Measurements from ENCODE around the gene ZKSCAN5. TPM values are rescaled to one million over a fixed set of nuclear protein-coding genes. Genes with fewer than 3 reads are reported as not detected.
"Not testable (repeated sequence)": the region's sequence is repeated elsewhere in the genome, so short reads cannot be mapped to it uniquely, and the experiment has no call there.

Gene ZKSCAN5
- total RNA-seq, 2 experiments from 2014 or later: 12.0 to 12.2 TPM

DNA sequence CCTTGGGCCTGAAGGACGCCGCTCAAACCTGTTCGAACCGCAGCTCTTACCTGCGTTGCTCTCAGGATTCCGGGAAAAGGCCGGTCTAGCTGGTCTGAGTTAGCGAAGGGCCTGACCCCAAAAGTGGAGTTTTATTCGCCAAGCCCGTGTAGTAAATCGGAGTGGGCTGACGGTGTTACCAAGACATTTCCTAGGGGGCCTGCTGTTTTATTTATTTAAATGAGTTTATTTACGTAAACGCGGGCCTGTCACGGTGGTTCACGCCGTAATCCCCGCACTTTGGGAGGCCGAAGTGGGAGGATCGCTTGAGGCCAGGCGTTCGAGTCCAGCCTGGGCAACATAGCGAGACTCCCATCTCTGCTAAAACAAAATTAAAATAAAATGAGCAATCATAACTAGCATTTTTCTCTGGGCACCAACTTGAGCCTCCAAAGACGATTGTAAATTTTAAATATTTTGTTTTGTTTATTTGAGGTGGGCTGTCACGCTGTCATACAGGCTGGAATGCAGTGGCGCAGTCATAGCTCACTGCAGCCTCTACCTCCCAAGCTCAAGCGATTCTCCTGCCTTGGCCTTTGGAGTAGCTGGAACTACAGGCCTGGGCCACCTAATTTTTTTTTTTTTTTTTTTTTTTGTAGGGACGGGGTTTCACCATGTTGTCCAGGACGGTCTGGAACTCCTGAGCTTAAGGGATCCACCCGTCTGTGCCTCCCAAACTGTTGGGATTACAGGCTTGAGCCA is 54.9 kb downstream of the ZKSCAN5 start:
- CTCF ChIA-PET: interaction anchor here (1.0 to 1.5 kb wide), 3 partner anchors 12 to 150 kb away, joined by 3 to 7 read pairs (median 3); partner anchors contain the start of genes BUD31 and ZKSCAN5
- H3K36me3 Mint-ChIP-seq (ENCODE audit: low read depth): peaks cover 73% of the 10 kb centered on the region
- no peaks in the 10 kb centered on the region for H3K27me3 Mint-ChIP-seq
- H3K27ac Mint-ChIP-seq: peak overlapping the region; percentile 98
- peaks cover 56% of the 10 kb centered on the region for H3K4me1 Mint-ChIP-seq
- no peak for DNase-seq
- POLR2A ChIA-PET: interaction anchor here (1.2 to 6.6 kb wide), 22 partner anchors 21 to 870 kb away, joined by 3 to 79 read pairs (median 10); partner anchors contain the start of genes AP4M1, ARPC1B, BUD31 and MCM7
- peak overlapping the region; percentile 99 for H3K4me3 Mint-ChIP-seq
- no peaks in the 10 kb centered on the region for H3K9me3 Mint-ChIP-seq

DNA sequence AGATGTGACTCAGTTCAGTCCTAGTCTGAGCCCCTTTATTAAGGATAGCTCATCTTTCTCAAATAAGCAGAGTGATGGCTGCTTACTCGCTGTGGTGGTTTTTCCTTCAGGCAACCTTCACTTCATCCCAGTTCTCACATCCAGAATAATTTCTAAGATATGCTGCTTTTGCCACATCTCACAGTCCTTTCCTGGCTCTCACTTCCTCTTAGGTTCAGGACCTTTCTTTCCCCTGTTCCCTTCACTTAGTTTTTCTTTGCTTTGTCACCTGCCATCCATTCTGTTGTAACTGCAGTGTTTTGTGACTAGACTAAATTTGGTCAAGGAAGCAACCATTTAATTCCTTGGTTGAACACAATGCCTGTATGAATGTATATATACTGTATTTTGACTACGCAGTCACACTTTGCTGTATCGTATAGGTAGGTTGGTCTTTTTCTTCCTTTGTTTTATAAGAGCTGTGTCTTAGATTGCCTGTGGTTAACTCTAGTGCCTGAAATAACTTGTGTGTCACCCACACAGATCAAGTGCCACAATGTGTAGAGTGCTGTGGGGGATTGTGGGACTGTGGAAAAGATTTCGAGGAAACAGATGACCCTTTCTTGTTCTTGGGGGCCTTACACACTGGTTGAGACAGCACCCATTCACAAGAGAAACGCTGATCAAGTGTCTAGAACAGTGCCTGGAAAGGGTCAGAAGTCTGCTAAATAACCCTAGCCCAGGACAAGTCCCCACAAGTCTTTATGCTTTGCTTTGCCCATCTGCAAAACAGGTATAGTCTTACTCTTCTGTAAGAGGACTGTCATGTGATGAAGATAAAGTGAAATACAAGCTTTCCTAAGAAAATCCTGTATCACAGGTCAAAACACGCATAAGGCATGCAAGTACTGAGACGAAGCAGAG is 56.6 kb downstream of the ZKSCAN5 start:
- Mint-ChIP-seq H3K9me3 (no peaks in the 10 kb centered on the region), H3K27ac (peak overlapping the region; percentile 22), H3K27me3 (no peaks in the 10 kb centered on the region), H3K36me3 (ENCODE audit: low read depth) (peaks cover 77% of the 10 kb centered on the region), H3K4me1 (peaks cover 56% of the 10 kb centered on the region), H3K4me3 (peak overlapping the region; percentile 44)
- no peak for DNase-seq
- CTCF ChIA-PET: no interaction called here
- POLR2A ChIA-PET: interaction anchor here (1.3 to 6.6 kb wide), 2 partner anchors 9 to 55 kb away, joined by 3 to 70 read pairs; partner anchors contain the start of genes FAM200A and ZKSCAN5

DNA sequence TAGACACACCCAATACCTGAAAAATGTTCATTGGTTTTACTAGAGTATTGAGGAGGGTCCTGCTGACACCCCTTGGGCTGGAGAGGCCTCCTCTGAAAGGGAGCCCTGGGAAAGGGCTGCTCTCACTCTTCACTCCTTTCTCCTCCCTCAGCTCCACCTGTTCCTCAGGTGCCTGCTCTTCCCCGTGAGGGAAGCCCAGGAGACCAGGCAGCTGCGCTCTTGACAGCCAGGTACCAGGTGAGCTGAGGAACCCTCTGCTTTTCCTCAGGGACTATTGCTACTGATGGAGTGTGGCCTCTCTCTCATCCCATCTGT is 57.2 kb downstream of the ZKSCAN5 start:
- no peak for DNase-seq
- CTCF ChIA-PET: no interaction called here
- POLR2A ChIA-PET: interaction anchor here (6.6 kb wide), 1 partner anchor 55 kb away, joined by 70 read pairs; the partner anchor contains the start of gene ZKSCAN5
- peaks cover 53% of the 10 kb centered on the region for H3K4me1 Mint-ChIP-seq
- H3K27me3 Mint-ChIP-seq: no peaks in the 10 kb centered on the region
- H3K9me3 Mint-ChIP-seq: no peaks in the 10 kb centered on the region
- H3K27ac Mint-ChIP-seq: no peak overlapping the region
- H3K36me3 Mint-ChIP-seq (ENCODE audit: low read depth): peaks cover 76% of the 10 kb centered on the region
- H3K4me3 Mint-ChIP-seq: no peak overlapping the region

DNA sequence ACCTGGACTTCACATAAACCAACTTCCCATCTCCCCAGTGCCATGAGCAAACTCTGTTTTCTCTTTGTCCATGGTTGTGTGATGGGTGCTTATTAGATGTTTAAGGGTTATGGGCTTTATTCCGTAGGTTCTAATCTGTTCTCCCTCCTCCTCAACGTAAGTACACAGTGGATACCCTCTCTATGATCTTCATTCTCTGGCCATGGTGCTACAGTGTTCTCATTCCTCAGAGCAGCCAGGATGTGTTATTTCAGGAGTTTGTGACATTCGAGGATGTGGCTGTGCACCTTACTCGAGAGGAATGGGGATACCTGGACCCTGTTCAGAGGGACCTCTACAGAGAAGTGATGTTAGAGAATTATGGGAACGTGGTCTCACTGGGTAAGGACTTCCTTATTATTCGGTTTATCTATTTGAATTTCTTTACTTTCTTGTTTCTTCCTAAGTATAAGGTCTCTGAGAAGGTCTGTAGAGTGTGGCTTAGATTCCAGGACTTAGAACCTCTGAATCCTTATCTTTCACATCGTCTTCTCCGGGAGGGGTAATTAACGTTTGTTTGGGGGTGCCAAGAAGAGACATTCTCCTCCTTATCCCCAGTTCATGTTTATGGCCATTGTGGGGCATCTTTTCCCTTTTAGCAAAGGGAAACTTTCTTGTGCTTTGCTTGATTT is 57.8 kb downstream of the ZKSCAN5 start:
- ChIA-PET POLR2A (interaction anchor here (1.7 to 6.6 kb wide), 3 partner anchors 10 to 62 kb away, joined by 6 to 70 read pairs (median 7); partner anchors contain the start of genes ZKSCAN5 and ZNF394), CTCF (no interaction called here)
- DNase-seq: no peak
- Mint-ChIP-seq H3K4me3 (no peak overlapping the region), H3K4me1 (peaks cover 48% of the 10 kb centered on the region), H3K36me3 (ENCODE audit: low read depth) (peaks cover 70% of the 10 kb centered on the region), H3K27ac (peak overlapping the region; percentile 53), H3K9me3 (no peaks in the 10 kb centered on the region), H3K27me3 (no peaks in the 10 kb centered on the region)

DNA sequence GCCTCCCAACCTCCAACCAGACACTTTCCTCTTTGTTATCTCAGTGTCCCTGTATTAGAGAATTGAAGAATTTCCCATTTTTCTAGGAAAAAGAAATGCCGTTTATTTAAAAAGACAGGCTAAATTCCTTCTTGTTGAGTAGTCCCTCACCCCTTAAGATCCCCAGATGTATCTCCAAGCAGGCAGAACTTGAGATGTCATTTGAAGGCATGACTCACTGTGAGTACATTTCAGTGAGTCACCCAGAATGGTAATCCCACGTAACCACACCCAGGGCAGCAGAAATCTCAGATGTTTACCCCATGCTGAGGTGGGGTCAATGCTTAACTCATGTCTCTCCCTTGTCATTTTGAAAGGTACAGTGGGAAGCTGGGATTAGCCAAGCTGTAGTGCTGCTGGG is 58.4 kb downstream of the ZKSCAN5 start:
- Mint-ChIP-seq H3K27me3 (no peaks in the 10 kb centered on the region), H3K4me3 (no peak overlapping the region), H3K27ac (peak overlapping the region; percentile 27), H3K4me1 (peaks cover 44% of the 10 kb centered on the region), H3K9me3 (no peaks in the 10 kb centered on the region), H3K36me3 (ENCODE audit: low read depth) (peaks cover 69% of the 10 kb centered on the region)
- ChIA-PET POLR2A (interaction anchor here (1.7 to 2.1 kb wide), 2 partner anchors 9 to 63 kb away, joined by 6 to 7 read pairs; partner anchors contain the start of gene ZNF394), CTCF (no interaction called here)
- peak; percentile 50 for DNase-seq

DNA sequence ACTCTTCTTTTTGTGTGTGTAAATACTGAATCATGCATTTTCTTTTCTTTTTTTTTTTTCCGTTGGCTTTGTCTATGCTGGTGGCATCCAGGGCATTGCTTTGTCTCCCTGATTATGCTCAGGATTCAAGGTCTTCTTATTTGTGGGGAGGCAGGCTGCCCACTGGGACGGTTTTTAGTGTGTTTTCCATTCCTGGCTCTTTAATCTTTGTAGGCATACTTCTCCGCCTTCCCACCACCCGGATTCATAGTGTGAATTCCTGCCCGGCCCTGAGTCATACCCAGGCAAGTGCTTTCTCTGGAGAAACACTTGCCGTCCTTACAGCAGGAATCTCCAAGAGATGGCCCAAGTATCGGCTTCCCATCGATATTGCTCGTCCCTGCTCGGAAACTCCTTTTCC is 59.2 kb downstream of the ZKSCAN5 start:
- no peak for DNase-seq
- Mint-ChIP-seq H3K27me3 (no peaks in the 10 kb centered on the region), H3K9me3 (no peaks in the 10 kb centered on the region), H3K27ac (no peak overlapping the region), H3K36me3 (ENCODE audit: low read depth) (peaks cover 66% of the 10 kb centered on the region), H3K4me1 (peaks cover 42% of the 10 kb centered on the region), H3K4me3 (no peak overlapping the region)
- ChIA-PET CTCF (interaction anchor here (0.6 kb wide), 1 partner anchor 519 kb away, joined by 3 read pairs; no protein-coding TSS in a partner anchor), POLR2A (interaction anchor here (0.8 to 2.1 kb wide), 3 partner anchors 8 to 64 kb away, joined by 3 to 7 read pairs (median 6); partner anchors contain the start of gene ZNF394)

DNA sequence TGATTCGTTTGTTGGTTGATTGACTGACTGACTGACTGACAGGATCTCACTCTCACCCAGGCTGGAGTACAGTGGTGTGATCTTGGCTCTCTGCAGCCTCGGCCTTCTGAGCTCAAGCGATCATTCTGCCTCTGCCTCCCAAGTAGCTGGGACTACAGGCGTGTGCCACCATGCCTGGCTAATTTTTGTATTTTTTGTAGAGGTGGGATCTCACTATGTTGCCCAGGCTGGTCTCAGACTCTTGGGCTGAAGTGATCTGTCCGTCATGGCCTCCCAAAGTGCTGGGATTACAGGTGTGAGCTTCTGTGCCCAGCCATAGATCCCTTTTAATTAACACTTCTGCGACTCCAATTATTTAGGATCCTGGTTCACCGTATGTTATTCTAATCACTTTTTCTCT is 64.3 kb downstream of the ZKSCAN5 start:
- DNase-seq, CTCF ChIA-PET, H3K4me1 Mint-ChIP-seq, H3K4me3 Mint-ChIP-seq, H3K27ac Mint-ChIP-seq, H3K9me3 Mint-ChIP-seq, H3K27me3 Mint-ChIP-seq: not testable (repeated sequence)
- peaks cover 73% of the 10 kb centered on the region for H3K36me3 Mint-ChIP-seq (ENCODE audit: low read depth)
- POLR2A ChIA-PET: interaction anchor here (1.5 kb wide), 1 partner anchor 12 kb away, joined by 4 read pairs; no protein-coding TSS in a partner anchor

DNA sequence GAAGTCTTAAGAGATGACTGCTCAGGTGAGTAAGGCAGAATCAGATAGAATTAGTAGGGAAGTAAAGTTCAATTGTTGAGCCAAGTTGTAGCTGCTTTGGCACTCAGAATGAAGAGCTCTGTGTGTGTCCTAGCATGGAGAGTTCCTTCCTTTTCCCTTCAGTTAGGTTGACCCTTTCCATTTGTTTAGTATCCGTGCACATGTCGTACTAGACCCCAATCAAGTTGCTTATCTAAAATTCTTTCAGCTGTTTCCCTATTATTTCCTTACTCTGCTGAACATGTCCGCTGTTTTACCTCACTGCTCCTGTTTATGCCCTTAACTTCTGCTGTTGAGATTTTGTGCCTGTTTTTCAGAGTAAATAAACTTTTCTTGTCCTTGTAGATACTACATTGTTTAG is 67.3 kb downstream of the ZKSCAN5 start:
- peaks cover 53% of the 10 kb centered on the region for H3K36me3 Mint-ChIP-seq (ENCODE audit: low read depth)
- H3K9me3 Mint-ChIP-seq: no peaks in the 10 kb centered on the region
- no peak overlapping the region for H3K27ac Mint-ChIP-seq
- H3K4me3 Mint-ChIP-seq: no peak overlapping the region
- no peak for DNase-seq
- ChIA-PET CTCF (interaction anchor here (1.0 kb wide), 1 partner anchor 12 kb away, joined by 3 read pairs; no protein-coding TSS in a partner anchor), POLR2A (interaction anchor here (2.4 to 3.1 kb wide), 2 partner anchors 8 to 14 kb away, joined by 7 to 9 read pairs; partner anchors contain the start of gene ZNF655)
- H3K27me3 Mint-ChIP-seq: no peaks in the 10 kb centered on the region
- H3K4me1 Mint-ChIP-seq: no peaks in the 10 kb centered on the region

DNA sequence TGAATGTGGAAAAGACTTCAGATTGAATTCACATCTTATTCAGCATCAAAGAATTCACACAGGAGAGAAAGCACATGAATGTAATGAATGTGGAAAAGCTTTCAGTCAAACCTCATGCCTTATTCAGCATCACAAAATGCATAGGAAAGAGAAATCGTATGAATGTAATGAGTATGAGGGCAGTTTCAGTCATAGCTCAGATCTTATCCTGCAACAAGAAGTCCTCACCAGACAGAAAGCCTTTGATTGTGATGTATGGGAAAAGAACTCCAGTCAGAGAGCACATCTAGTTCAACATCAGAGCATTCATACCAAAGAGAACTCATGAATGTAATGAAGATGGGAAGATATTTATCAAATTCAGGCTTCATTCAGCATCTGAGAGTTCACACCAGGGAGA is 68.8 kb downstream of the ZKSCAN5 start:
- ChIA-PET POLR2A (interaction anchor here (2.4 to 3.1 kb wide), 2 partner anchors 10 to 15 kb away, joined by 7 to 9 read pairs; partner anchors contain the start of gene ZNF655), CTCF (no interaction called here)
- no peak for DNase-seq
- Mint-ChIP-seq H3K36me3 (ENCODE audit: low read depth) (peaks cover 49% of the 10 kb centered on the region), H3K9me3 (no peaks in the 10 kb centered on the region), H3K4me3 (no peak overlapping the region), H3K27me3 (no peaks in the 10 kb centered on the region), H3K27ac (no peak overlapping the region), H3K4me1 (peaks cover 1% of the 10 kb centered on the region)

DNA sequence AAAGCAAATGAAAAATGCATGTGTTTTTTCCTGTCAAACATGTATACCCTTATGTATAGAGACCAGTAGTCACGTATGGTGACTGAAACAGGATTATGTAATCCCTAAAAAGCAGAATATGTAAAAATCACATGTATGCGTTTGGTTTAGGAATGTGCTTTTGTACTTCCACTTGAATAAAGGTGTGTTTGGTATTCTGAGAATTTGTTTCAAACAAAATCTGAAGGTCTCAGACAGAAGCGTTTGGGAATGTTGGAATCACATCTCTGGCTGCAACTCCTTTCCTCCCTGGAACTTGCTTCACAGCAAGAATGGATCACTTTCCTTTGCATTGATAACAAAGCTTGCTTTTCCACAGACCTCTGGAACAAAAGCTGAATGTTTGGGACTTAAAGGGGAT is 71.8 kb downstream of the ZKSCAN5 start:
- Mint-ChIP-seq H3K4me3 (no peak overlapping the region), H3K27me3 (peaks cover 2% of the 10 kb centered on the region), H3K4me1 (peaks cover 19% of the 10 kb centered on the region), H3K27ac (no peak overlapping the region), H3K9me3 (no peaks in the 10 kb centered on the region), H3K36me3 (ENCODE audit: low read depth) (peaks cover 29% of the 10 kb centered on the region)
- CTCF ChIA-PET: no interaction called here
- POLR2A ChIA-PET: no interaction called here
- DNase-seq: no peak

DNA sequence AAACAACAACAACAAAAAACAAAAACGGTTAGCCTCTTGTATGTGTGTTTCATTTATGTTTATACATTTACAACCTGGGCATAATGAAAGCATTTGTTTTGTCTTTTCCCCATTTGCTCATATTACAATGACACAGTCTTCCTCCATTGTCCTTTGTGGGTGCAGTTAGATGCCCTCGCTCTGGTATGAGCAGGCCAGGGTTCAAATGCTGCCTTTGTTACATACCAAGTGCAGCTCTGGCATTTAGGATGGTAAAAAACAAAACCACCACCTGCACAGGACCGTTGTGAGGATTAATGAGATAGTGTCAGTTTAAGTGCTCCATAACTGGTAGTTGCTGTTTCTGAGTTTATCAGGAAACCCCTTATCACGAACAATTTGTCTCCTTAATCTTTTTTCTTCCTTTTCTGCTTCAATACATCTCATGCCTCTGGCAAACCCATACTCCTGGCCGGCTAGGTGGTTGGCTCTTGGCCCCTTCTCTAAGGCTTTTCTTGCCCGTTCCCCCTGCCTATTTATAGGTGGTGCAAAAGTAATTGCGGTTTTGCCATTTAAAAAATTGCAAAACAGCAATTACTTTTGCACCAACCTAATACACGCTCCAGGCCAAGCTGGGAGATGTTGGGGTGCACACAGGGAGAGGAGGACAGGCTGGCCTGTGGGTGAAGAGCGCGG is 75.0 kb downstream of the ZKSCAN5 start:
- Mint-ChIP-seq H3K36me3 (ENCODE audit: low read depth) (peaks cover 2% of the 10 kb centered on the region), H3K27ac (no peak overlapping the region), H3K9me3 (no peaks in the 10 kb centered on the region), H3K27me3 (peaks cover 2% of the 10 kb centered on the region), H3K4me3 (peak overlapping the region; percentile 76), H3K4me1 (peaks cover 20% of the 10 kb centered on the region)
- DNase-seq: no peak
- ChIA-PET POLR2A (interaction anchor here (1.8 to 1.9 kb wide), 2 partner anchors 21 to 38 kb away, joined by 4 to 11 read pairs; partner anchors contain the start of genes ZNF655 and ZSCAN25), CTCF (no interaction called here)
